Measurements from ENCODE around the gene NXPH3.
A peak's percentile ranks its signal among the peaks of the same experiment; 100 is the strongest.

Gene NXPH3

DNA sequence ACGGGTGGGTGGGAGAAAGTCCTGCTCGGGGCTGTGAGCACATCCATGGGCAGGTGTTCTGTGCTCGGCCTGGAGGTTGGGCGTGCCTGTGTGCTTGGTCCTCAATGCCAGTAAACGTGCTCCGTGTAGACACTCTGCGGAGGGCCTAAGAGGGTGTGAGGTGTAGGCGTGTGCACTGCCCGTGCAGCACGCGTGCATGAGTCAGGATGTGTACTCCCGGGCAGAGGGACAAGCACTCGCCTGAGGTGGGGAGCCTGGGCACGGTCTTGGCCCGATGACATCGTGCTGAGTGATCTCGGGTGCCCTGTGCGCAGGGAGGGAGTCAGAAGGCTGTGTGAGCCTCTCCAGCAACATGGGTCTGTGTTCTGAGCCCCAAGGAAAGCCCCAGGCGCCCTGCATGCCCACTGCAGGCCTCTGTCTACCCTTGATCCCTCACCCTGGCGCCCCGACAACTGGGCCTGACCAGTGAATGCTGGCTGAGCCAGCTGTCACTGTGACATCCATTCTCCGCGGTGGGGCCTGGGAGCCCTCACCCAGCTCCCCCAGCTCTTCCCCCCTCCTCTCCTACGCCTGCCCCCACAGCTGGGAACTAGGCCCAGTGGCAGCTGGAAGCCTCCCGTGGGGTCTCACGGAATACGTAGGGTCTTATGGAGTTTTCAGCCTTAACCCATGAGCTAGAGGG lies 23.5 kb upstream of the NXPH3 start:
- peaks cover 6% of the 10 kb centered on the region for H3K4me1 ChIP-seq (ENCODE audit: low read length)

DNA sequence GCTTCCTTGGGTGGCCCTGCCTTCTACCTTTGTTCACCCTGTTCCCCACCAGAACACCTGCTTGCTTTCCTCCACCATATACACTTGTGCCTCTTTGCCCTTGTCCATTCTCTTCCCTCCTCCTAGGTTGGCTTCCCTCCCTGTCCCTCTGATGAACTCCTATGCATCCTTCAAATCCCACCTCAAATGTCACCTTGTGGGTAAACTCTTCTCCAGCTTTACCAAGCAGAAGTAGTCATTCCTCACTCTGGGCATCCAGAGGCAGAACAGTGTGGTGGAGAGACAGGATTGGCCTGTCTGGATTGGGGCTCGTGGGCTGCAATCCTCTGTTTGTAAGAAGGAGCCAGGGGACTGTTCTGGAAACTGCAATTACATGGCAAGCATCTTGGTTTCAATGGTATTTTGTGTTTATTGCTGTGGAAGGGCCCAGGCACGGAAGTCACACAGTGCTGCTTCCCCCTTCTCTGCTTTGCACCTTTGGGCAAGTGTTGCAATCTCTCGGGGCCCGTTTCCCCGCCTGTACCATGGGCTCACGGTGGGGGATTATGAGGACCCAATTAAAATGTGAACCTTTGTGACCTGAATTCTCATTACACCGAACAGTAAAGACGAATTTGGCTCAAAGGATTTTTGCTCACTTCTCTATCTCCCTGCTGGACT lies 21.9 kb upstream of the NXPH3 start:
- H3K4me3 ChIP-seq (ENCODE audit: low read length), result no peak overlapping the region
- H3K9ac ChIP-seq (ENCODE audit: low read length), result no peak overlapping the region
- H2AFZ ChIP-seq (ENCODE audit: low read depth, low read length), result no peak overlapping the region
- H3K4me1 ChIP-seq (ENCODE audit: low read length), result peaks cover 7% of the 10 kb centered on the region
- no peaks in the 10 kb centered on the region for H4K20me1 ChIP-seq (ENCODE audit: insufficient read depth, low read length)
- no peaks in the 10 kb centered on the region for H3K36me3 ChIP-seq (replicated peaks; ENCODE audit: low read depth, low read length)
- H3K27me3 ChIP-seq (ENCODE audit: low read depth, low read length), result no peaks in the 10 kb centered on the region
- TF ChIP-seq, protein P1, sequence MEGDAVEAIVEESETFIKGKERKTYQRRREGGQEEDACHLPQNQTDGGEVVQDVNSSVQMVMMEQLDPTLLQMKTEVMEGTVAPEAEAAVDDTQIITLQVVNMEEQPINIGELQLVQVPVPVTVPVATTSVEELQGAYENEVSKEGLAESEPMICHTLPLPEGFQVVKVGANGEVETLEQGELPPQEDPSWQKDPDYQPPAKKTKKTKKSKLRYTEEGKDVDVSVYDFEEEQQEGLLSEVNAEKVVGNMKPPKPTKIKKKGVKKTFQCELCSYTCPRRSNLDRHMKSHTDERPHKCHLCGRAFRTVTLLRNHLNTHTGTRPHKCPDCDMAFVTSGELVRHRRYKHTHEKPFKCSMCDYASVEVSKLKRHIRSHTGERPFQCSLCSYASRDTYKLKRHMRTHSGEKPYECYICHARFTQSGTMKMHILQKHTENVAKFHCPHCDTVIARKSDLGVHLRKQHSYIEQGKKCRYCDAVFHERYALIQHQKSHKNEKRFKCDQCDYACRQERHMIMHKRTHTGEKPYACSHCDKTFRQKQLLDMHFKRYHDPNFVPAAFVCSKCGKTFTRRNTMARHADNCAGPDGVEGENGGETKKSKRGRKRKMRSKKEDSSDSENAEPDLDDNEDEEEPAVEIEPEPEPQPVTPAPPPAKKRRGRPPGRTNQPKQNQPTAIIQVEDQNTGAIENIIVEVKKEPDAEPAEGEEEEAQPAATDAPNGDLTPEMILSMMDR (IDR thresholded peaks at IDR 0.05; ENCODE audit: low read depth, low read length), result no peak
- TF ChIP-seq EZH2phosphoT487 (IDR thresholded peaks at IDR 0.05; ENCODE audit: low read depth), result no peak
- H3K9me3 ChIP-seq (ENCODE audit: insufficient read depth, low read length), result no peaks in the 10 kb centered on the region
- no peak overlapping the region for H3K27ac ChIP-seq (ENCODE audit: low read length)
- H3K79me2 ChIP-seq (ENCODE audit: low read length), result no peaks in the 10 kb centered on the region
- H3K4me2 ChIP-seq (ENCODE audit: low read length), result no peak overlapping the region

More for the DNA sequence above, 23.5 kb upstream of the NXPH3 start:
- Histone ChIP-seq H3K9me3 (ENCODE audit: insufficient read depth, low read length) (no peaks in the 10 kb centered on the region), H2AFZ (ENCODE audit: low read depth, low read length) (no peak overlapping the region), H3K27me3 (ENCODE audit: low read depth, low read length) (no peaks in the 10 kb centered on the region), H3K4me3 (ENCODE audit: low read length) (no peak overlapping the region), H3K27ac (ENCODE audit: low read length) (no peak overlapping the region), H4K20me1 (ENCODE audit: insufficient read depth, low read length) (no peaks in the 10 kb centered on the region), H3K4me2 (ENCODE audit: low read length) (no peak overlapping the region), H3K9ac (ENCODE audit: low read length) (no peak overlapping the region), H3K36me3 (replicated peaks; ENCODE audit: low read depth, low read length) (no peaks in the 10 kb centered on the region), H3K79me2 (ENCODE audit: low read length) (no peaks in the 10 kb centered on the region)
- TF ChIP-seq EZH2phosphoT487 (IDR thresholded peaks at IDR 0.05; ENCODE audit: low read depth), result no peak

DNA sequence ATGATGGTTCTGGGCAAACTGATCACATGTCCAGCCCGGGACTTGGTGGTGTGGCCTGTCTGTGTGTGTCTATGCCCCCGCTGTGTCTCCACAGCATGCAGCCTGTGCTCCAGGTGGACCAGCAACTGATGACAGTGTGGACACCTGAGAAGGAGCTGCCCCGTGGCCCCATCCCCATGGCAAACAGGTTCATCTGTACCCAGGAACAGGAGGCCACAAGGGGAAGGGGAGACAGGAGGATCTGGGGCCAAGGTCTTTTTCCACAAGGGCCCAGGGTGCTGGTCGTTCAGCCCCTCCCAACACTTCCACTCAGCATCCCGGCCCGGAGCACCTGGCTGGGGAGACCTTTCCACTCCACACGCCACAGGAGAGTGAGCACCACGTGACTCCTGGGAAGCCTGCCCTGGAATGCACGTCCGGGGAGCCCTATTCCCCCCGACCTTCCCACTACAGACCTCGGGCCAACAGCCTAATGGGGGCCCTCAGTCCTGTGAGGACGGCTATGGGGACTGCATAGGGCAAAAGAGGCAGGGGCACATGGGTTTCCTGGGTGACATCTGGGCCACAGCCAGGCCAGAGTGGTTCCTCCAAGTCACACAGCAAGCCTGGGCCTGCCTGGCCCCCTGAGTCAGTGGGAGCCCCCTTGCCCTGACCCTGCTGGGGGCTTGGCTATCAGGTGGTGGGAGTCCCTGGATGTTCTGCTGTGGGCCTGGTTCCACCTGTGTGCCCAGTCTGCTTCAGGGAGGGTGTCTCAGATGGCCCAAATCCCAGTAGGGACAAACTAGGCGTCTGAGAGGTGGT lies 20.8 kb upstream of the NXPH3 start:
- Histone ChIP-seq H3K27ac (ENCODE audit: low read length) (no peak overlapping the region), H2AFZ (ENCODE audit: low read depth, low read length) (no peak overlapping the region), H3K79me2 (ENCODE audit: low read length) (no peaks in the 10 kb centered on the region), H3K27me3 (ENCODE audit: low read depth, low read length) (no peaks in the 10 kb centered on the region), H3K9me3 (ENCODE audit: insufficient read depth, low read length) (no peaks in the 10 kb centered on the region), H3K4me2 (ENCODE audit: low read length) (no peak overlapping the region), H3K36me3 (replicated peaks; ENCODE audit: low read depth, low read length) (no peaks in the 10 kb centered on the region), H3K9ac (ENCODE audit: low read length) (no peak overlapping the region), H3K4me1 (ENCODE audit: low read length) (peaks cover 7% of the 10 kb centered on the region), H3K4me3 (ENCODE audit: low read length) (no peak overlapping the region), H4K20me1 (ENCODE audit: insufficient read depth, low read length) (no peaks in the 10 kb centered on the region)
- TF ChIP-seq, protein P1 (IDR thresholded peaks at IDR 0.05; ENCODE audit: low read depth, low read length), result no peak
- TF ChIP-seq EZH2phosphoT487 (IDR thresholded peaks at IDR 0.05; ENCODE audit: low read depth), result no peak

DNA sequence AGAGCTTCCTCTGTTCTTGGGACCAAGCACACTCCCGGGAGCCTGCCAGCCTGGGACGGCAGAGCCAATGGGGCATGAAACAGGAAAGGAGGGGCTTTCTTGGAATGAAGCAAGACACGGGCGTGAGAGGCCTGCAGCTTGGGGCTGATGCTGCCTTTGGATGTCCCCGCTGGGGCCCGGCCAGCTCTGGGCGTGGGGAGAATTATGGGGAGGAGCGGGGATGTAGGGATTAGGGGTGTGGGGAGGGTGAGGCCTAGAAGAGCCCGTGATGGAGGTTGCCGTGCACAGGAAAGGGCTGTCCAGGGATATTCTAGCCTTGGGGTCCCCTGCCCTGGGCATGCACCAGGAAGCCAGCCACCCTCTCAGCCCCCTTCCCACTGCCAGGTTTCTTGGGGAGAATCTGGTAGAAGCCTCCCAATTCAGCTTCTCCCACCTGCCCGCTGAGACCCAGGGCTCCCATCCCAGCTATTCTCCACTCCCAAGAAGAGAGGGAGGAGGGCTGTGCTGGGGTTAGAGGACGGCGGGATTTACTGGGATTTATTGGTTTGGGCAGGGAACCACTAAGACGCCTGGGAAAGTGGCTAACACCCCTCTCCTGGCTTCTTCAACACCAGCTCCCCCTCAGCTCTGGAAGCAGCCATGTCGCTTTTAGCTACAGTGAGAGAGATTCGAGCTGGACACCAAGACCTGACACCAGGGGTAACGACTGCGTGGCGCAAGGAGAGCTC lies 20.0 kb upstream of the NXPH3 start:
- peak overlapping the region; percentile 64 for H3K9ac ChIP-seq (ENCODE audit: low read length)
- no peaks in the 10 kb centered on the region for H3K9me3 ChIP-seq (ENCODE audit: insufficient read depth, low read length)
- TF ChIP-seq EZH2phosphoT487 (IDR thresholded peaks at IDR 0.05; ENCODE audit: low read depth), result no peak
- TF ChIP-seq, protein P1 (IDR thresholded peaks at IDR 0.05; ENCODE audit: low read depth, low read length), result no peak
- no peak overlapping the region for H3K27ac ChIP-seq (ENCODE audit: low read length)
- H3K79me2 ChIP-seq (ENCODE audit: low read length), result no peaks in the 10 kb centered on the region
- no peaks in the 10 kb centered on the region for H3K27me3 ChIP-seq (ENCODE audit: low read depth, low read length)
- H3K36me3 ChIP-seq (replicated peaks; ENCODE audit: low read depth, low read length), result no peaks in the 10 kb centered on the region
- peaks cover 7% of the 10 kb centered on the region for H3K4me1 ChIP-seq (ENCODE audit: low read length)
- peak overlapping the region; percentile 96 for H3K4me2 ChIP-seq (ENCODE audit: low read length)
- H3K4me3 ChIP-seq (ENCODE audit: low read length), result peak overlapping the region; percentile 68
- H2AFZ ChIP-seq (ENCODE audit: low read depth, low read length), result peak overlapping the region; percentile 99
- no peaks in the 10 kb centered on the region for H4K20me1 ChIP-seq (ENCODE audit: insufficient read depth, low read length)
